Subcutaneous adipose tissue (tissue), 4 donors: ENCODE data around the gene CCL5. TPM values are rescaled to one million over a fixed set of nuclear protein-coding genes. Genes with fewer than 3 reads are reported as not detected.

Source experiments
- total RNA-seq, 4 donors: library from RNA; depleted of rRNA; stranded (reverse); fragments of >200 nt; gene quantifications; one replicate each; pipeline ENCODE4 v1.1.0, GENCODE V29; 2016
- TF ChIP-seq, protein P1 (sequence below): fragments of 450-650 bp; IDR thresholded peaks from one replicate; pipeline ENCODE4 v1.5.1; 2016; ENCODE audit warnings: low read depth, mild to moderate bottlenecking, control low read depth, antibody characterized with exemption, moderate library complexity

The CCL5 gene
- total RNA-seq, 4 donors from 2014 or later = 0.82 to 11.2 (median 6.8) TPM; not detected in 1

DNA sequence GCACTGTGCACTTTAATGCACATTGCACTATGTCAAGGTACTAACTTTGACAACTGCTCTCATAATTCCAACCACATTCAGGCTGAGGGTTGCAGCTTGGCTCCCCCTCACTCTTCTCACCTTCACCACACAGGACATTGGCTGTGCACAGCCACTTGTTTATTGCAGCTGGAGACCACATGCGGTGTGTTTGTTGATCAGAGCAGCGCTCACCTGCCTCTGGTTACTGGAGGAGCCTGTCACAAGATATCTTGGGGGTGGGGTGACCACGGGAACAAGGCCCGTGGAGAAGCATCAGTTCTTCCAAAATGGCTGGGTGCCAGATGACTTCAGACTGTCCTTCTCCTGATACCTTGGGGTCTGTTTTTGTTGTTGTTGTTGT, 10.6 kb upstream of the CCL5 start:
- TF ChIP-seq, protein P1, sequence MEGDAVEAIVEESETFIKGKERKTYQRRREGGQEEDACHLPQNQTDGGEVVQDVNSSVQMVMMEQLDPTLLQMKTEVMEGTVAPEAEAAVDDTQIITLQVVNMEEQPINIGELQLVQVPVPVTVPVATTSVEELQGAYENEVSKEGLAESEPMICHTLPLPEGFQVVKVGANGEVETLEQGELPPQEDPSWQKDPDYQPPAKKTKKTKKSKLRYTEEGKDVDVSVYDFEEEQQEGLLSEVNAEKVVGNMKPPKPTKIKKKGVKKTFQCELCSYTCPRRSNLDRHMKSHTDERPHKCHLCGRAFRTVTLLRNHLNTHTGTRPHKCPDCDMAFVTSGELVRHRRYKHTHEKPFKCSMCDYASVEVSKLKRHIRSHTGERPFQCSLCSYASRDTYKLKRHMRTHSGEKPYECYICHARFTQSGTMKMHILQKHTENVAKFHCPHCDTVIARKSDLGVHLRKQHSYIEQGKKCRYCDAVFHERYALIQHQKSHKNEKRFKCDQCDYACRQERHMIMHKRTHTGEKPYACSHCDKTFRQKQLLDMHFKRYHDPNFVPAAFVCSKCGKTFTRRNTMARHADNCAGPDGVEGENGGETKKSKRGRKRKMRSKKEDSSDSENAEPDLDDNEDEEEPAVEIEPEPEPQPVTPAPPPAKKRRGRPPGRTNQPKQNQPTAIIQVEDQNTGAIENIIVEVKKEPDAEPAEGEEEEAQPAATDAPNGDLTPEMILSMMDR = no peak

DNA sequence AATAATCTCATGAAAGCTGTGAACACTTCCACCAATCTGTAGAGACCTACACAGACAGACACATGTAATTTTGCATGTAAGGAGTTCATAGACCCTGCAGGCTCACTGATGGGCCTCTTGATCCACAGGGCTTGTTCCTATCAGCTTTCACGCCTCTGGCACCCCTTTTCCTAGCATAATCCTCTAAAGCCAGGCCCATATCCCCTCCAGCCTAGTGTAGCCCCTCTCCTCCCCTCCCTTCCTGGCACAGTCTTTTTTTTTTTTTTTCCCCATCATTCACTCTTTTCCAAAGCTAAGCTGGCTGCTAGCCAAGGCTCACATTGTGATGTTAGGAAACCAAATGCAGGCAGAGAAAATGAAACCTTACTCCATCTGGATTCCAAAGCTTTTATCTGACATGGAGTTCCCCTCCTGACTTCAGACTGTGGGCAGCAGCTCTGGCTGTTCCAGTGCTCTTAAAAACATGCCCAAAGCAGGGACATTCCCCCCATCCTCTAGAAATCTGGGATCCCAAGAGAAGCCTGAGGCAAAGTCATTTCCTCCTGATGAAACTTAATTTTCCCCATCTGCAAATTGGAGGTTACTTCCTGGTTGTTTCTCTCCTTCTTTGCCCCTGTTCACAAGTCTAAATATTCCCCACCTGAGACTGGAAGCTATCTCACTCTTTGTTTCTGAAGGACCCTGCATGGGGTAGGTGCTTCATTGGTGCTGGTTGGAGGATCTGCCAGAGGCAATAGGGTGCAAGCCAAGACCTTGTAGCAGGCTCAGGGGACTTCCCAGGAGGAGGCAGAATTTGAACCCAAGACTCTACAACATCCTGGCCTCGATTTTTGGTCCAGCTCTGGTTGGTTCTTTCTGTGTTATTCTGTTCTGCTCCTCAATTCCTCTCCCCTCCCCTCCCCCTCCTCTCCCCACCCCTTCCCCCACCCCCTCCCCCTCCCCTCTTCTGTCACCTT, 9.9 kb upstream of the CCL5 start:
- TF ChIP-seq, protein P1 = no peak

DNA sequence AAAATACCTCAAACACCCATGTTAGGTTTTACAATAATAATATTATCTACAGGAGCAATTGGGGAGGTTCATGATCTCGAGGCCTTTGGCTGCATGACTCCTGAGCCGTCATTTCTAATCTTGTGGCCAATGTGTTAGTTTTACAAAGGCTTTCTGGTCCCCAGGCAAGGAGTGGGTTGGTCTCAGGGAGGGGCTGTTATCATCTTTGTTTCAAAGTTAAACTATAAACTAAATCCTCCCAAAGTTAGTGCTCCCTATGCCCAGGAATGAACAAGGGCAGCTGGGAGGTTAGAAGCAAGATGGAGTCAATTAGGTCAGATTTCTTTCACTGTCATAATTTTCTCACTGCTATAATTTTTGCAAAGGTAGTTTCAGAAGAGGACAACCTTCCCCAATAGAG, 9.1 kb upstream of the CCL5 start:
- TF ChIP-seq, protein P1 = no peak

DNA sequence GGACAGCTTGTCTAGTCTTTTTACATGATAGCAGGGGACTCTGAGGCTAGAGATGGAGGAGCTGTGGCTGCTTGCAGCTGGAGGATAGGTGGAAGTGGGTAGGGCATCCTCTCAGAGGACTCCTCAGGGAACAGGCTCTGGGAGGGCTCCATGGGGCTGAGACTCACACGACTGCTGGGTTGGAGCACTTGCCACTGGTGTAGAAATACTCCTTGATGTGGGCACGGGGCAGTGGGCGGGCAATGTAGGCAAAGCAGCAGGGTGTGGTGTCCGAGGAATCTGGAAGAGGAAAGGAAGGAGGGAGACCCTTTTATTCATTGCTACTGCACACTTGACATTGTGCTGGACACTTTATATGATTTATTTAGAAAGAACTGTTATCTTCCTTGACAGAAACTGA, 1.8 kb downstream of the CCL5 start:
- TF ChIP-seq, protein P1 = no peak

DNA sequence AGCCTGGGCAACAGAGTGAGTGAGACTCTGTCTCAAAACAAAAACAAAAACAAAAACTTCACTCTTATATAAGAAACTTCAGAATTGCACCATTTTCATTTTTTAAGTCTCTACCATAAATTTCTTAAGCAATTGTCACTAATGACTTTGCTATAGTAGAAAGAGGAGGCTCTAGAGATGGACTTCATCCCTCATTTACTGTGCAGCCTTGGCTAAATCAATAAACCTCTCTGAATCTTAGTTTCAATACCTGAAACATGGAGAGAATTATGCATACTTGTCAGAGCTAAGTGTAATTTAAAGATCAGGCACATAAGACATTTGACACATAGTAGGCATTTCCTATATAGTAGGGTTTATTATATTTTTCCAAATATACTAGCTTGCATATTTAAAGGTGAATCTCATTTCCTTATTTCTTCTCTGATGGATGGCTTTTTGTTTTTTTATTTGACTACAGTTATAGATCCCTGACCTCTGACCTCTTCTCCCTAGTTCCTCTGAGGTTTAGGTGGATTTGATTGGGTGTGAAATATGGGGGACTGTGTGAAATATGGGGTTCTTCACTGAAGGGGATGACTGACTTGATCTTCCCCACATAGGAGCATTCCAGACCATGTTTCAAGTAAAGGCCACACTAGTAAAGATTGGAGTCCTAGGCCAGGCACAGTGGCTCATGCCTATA, 2.7 kb downstream of the CCL5 start:
- TF ChIP-seq, protein P1 = no peak

DNA sequence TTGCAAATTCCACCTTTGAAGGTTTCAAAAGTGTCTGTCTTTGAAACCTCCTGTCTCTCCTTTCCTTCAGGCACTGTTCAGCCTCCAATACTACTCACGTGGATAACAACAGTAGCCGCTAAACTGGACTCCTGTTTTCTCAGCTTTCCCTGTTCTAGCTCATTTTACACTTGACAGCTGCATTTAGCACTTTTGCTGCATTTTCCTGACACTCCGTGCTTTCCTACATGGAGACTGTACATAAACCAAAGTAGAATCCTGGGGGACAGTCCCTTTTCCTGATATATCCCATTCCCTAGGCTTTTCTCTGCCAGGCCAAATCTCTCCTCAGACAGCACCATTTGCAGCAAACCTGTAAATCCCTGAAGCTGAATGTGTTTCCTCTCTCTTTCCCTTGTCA, 3.6 kb downstream of the CCL5 start:
- TF ChIP-seq, protein P1 = no peak

DNA sequence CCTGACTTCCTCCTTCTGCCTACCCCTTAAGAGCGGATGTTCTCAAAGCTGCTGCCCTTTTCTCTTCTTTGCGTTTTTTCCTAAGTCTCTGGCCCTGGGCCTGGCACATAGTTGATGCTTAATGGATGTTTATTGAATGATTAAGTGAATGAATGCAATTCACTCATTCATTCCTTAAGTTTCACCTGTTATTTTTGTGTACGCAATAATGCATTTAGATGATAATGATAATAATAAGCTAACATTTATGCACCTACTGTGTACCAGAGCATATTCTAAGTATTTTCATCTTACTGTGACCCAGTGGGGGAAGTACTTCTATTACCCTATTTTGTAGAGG, 4.4 kb downstream of the CCL5 start:
- TF ChIP-seq, protein P1 = no peak
